Measurements from ENCODE around the gene ELAVL3.
"Not testable (repeated sequence)": the region's sequence is repeated elsewhere in the genome, so short reads cannot be mapped to it uniquely, and the experiment has no call there.

ELAVL3 gene

DNA sequence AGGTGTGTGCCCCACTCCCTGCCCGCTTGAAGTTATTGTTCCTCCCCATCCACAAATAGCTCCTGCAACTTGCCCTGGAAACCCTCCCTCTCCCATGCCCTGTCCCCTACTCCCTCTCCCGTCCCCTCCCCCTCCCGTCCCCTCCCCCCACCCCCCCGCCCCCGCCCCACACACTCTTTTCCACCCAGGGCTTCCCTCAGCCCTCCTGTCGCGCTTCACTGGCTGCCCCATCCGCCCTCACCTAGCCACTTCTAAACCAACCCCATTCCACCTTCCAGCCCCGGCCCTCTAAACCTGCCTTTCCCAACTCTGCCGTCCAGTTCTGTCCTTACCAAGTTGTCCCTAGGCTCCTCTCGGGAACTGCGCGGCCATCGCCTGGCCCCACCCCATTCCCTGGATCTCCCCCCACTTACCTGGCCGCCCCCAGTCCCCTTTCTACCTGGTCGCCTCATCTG lies 62.7 kb downstream of the ELAVL3 start:
- no peak overlapping the region for H3K27ac ChIP-seq
- peaks cover 87% of the 10 kb centered on the region for H3K27me3 ChIP-seq
- H3K4me1 ChIP-seq (ENCODE audit: control insufficient read depth in 1 of 2, insufficient read depth in 1 of 2, low read depth in 1 of 2, low read length in 1 of 2) = peaks cover 25 to 33% of the 10 kb centered on the region in 2 experiments
- no peaks in the 10 kb centered on the region for H3K36me3 ChIP-seq
- TF ChIP-seq, protein P1, sequence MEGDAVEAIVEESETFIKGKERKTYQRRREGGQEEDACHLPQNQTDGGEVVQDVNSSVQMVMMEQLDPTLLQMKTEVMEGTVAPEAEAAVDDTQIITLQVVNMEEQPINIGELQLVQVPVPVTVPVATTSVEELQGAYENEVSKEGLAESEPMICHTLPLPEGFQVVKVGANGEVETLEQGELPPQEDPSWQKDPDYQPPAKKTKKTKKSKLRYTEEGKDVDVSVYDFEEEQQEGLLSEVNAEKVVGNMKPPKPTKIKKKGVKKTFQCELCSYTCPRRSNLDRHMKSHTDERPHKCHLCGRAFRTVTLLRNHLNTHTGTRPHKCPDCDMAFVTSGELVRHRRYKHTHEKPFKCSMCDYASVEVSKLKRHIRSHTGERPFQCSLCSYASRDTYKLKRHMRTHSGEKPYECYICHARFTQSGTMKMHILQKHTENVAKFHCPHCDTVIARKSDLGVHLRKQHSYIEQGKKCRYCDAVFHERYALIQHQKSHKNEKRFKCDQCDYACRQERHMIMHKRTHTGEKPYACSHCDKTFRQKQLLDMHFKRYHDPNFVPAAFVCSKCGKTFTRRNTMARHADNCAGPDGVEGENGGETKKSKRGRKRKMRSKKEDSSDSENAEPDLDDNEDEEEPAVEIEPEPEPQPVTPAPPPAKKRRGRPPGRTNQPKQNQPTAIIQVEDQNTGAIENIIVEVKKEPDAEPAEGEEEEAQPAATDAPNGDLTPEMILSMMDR (IDR thresholded peaks at IDR 0.05) = no peak
- H3K4me3 ChIP-seq (ENCODE audit: low read depth in 1 of 2, low read length in 1 of 2) = peak overlapping the region in 1 of 2 experiments; percentile 7
- no peaks in the 10 kb centered on the region for H3K9me3 ChIP-seq

DNA sequence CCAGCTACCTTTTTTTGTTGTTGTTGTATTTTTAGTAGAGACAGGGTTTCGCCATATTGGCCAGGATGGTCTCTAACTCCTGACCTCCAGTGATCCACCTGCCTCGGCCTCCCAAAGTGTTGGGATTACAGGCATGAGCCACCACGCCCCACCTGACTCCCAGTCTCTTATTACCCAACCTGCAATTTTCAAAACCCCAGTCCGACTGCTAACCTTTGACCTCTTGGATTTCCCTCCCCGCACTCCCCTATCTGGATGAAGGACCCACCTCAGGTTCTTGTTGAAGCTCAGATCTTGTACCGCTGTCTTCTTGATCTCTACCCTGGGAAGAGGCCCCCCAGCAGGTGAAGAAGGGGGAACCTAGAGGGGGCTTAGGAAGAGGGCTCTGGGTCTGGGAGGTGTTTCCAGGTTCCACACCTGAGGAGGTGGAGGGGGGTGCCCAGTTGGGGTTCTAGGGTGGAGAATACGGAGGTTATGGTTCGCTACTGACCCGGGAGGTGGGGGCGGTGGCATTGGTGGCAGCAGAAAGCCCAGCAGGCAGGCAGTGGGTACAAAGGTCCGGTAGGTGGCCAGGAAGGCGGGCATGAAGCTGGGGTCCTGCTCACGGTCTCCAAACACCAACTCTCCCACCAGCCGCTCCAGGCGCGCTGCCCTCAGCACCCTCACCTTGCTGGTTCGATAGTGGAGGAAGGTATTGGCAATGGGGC lies 64.3 kb downstream of the ELAVL3 start:
- Histone ChIP-seq H3K4me1 (ENCODE audit: control insufficient read depth in 1 of 2, insufficient read depth in 1 of 2, low read depth in 1 of 2, low read length in 1 of 2) (peaks cover 14 to 17% of the 10 kb centered on the region in 2 experiments), H3K9me3 (no peaks in the 10 kb centered on the region), H3K36me3 (no peaks in the 10 kb centered on the region), H3K27me3 (peaks cover 76% of the 10 kb centered on the region), H3K4me3 (ENCODE audit: low read depth in 1 of 2, low read length in 1 of 2) (no peak overlapping the region), H3K27ac (no peak overlapping the region)
- TF ChIP-seq, protein P1 (IDR thresholded peaks at IDR 0.05) = no peak

DNA sequence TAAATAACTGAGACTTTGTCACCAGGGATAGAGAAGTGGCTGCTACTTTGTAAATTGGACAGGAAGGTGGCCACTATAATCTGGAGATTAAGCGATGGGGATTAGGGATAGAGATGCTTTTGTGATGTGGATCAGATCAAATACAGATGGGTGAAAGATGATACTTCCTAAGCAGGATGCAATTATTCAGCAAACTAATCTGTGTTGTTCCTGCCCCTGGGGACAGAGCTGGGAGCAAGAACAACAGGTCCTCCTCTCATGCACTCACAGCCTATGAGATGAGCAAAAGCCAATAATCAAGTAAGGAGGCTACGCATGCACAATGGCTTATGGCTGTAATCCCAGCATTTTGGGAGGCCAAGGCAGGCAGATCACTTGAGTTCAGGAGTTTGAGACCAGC lies 66.3 kb downstream of the ELAVL3 start:
- no peak overlapping the region for H3K27ac ChIP-seq
- no peaks in the 10 kb centered on the region for H3K9me3 ChIP-seq
- H3K27me3 ChIP-seq = peaks cover 64% of the 10 kb centered on the region
- H3K4me3 ChIP-seq (ENCODE audit: low read depth in 1 of 2, low read length in 1 of 2) = no peak overlapping the region
- peaks cover 0 to 4% of the 10 kb centered on the region in 2 experiments for H3K4me1 ChIP-seq (ENCODE audit: control insufficient read depth in 1 of 2, insufficient read depth in 1 of 2, low read depth in 1 of 2, low read length in 1 of 2)
- H3K36me3 ChIP-seq = no peaks in the 10 kb centered on the region
- TF ChIP-seq, protein P1 (IDR thresholded peaks at IDR 0.05) = no peak

DNA sequence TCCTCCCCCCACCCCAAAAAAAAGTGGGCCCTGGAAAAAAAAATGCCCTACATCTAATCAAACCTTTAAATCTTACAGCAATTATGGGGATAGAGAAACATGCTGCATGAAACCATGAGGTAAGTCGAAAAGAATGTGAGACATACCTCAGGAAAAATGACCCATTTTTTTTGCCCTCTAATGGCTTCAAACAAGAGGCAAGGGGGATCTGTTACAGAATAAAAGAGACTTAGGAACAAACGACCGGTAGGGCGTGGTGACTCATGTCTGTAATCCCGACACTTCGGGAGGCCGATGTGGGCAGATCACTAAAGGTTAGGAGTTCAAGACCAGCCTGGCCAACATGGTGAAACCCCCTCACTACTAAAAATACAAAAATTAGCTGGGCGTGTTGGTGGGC lies 70.2 kb downstream of the ELAVL3 start:
- Histone ChIP-seq H3K36me3 (no peaks in the 10 kb centered on the region), H3K9me3 (no peaks in the 10 kb centered on the region), H3K4me3 (ENCODE audit: low read depth in 1 of 2, low read length in 1 of 2) (no peak overlapping the region), H3K27ac (no peak overlapping the region), H3K4me1 (ENCODE audit: control insufficient read depth in 1 of 2, insufficient read depth in 1 of 2, low read depth in 1 of 2, low read length in 1 of 2) (peaks cover 19 to 20% of the 10 kb centered on the region in 2 experiments), H3K27me3 (peaks cover 45% of the 10 kb centered on the region)
- TF ChIP-seq, protein P1 (IDR thresholded peaks at IDR 0.05) = no peak

DNA sequence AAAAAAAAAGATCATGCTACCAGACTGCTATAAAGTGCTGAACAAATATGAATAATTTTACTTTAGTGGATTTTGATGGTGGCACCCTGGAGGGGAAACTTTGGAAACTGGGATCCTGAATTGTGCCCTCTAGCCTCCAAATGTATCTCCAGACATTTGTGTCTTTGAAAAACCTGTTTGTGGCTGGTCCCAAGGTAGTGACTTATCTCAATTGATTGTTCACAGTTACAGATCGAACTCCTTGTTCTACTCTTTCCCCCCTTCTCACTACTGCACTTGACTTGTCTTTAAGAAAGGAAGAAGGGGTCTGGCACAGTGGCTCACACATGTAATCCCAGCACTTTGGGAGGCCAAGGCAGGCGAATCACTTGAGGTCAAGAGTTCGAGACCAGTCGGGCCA lies 72.3 kb downstream of the ELAVL3 start:
- H3K4me1 ChIP-seq (ENCODE audit: control insufficient read depth in 1 of 2, insufficient read depth in 1 of 2, low read depth in 1 of 2, low read length in 1 of 2) = peaks cover 19 to 20% of the 10 kb centered on the region in 2 experiments
- H3K27ac ChIP-seq = no peak overlapping the region
- H3K9me3 ChIP-seq = no peaks in the 10 kb centered on the region
- TF ChIP-seq, protein P1 (IDR thresholded peaks at IDR 0.05) = no peak
- H3K4me3 ChIP-seq (ENCODE audit: low read depth in 1 of 2, low read length in 1 of 2) = no peak overlapping the region
- peaks cover 41% of the 10 kb centered on the region for H3K27me3 ChIP-seq
- no peaks in the 10 kb centered on the region for H3K36me3 ChIP-seq

DNA sequence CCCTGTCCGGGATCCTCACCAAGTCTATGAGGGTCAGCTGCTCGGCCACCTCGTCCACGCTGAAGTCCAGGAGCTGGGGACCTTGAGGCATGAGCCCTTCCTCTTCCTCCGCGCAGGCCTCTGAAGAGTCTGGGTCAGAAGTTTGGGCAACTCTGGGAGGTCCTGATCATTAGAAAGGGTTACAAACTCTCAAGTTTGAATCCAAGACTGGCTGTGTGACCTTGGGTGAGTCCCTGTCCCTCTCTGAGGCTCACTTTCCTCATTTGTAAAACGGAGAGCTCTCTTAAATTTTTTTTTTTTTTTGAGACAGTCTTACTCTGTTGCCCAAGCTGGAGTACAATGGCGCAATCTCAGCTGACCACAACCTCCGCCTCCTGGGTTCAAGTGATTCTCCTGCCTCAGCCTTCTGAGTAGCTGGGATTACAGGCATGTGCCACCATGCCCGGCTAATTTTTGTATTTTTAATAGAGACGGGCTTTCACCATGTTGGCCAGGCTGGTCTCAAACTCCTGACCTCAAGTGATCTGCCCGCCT lies 74.1 kb downstream of the ELAVL3 start:
- peak overlapping the region; percentile 45 to 52 for H3K4me3 ChIP-seq (ENCODE audit: low read depth in 1 of 2, low read length in 1 of 2)
- H3K27me3 ChIP-seq = peaks cover 38% of the 10 kb centered on the region
- not testable (repeated sequence) for H3K36me3 ChIP-seq, H3K9me3 ChIP-seq
- H3K27ac ChIP-seq = peak overlapping the region; percentile 79
- peaks cover 19 to 20% of the 10 kb centered on the region in 2 experiments for H3K4me1 ChIP-seq (ENCODE audit: control insufficient read depth in 1 of 2, insufficient read depth in 1 of 2, low read depth in 1 of 2, low read length in 1 of 2)

All from neutrophil (primary cell).